ENCODE data around the gene HARS1. TPM values are rescaled to one million over a fixed set of nuclear protein-coding genes. Genes with fewer than 3 reads are reported as not detected.
A peak's percentile ranks its signal among the peaks of the same experiment; 100 is the strongest.

Gene HARS1
- total and polyA plus RNA-seq, 10 of the 15 experiments (the other 5 are each of a cell fraction or from before 2014, with no cell fraction given): 12.0 to 93.8 (median 76.9) TPM

DNA sequence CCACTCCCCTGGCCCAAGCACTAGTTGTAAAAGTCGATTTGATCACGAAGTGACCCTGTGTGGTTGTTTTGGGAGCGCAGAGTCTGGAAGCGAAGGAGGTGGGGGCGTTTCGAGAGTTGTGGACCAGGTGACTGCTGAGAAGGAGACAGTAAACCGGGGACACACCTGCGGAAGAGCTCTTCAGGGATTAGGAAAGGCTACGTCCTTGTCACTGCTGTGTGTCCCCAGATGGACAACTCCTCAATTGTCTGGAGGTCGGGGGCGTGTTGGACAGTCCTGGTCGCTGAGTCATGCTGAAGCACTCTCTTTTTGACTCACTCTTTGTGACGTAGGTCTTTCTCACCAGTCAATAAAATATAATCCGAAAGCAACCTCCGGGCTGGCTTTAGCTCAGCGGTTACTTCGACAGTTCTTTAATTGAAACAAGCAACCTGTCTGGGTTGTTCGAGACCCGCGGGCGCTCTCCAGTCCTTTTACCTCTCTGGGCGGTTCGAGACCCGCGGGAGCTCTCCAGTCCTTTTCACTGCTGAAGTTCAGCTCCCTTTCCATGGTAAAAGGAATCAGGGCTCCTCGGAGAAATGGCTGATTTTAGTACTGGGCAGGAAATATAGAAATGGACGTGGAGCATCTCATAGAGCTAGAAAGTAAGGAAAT is 19.9 kb upstream of the HARS1 start (continued):
- TF ChIP-seq SREBF2 (IDR thresholded peaks at IDR 0.05; ENCODE audit: low read length) (peak; percentile 100), SIN3A (IDR thresholded peaks at IDR 0.05; ENCODE audit: low read depth, low read length) (peak; percentile 84), ZNF274 (IDR thresholded peaks at IDR 0.05; ENCODE audit: insufficient read depth, insufficient read length) (no peak), TAF1 (IDR thresholded peaks at IDR 0.05; ENCODE audit: borderline replicate concordance, low read depth, low read length) (no peak), CHD1 (IDR thresholded peaks at IDR 0.05; ENCODE audit: low read depth, low read length) (no peak), KAT2A (conservative IDR thresholded peaks at IDR 0.05; ENCODE audit: control insufficient read depth, low read depth, low read length) (no peak), CREB1 (IDR thresholded peaks at IDR 0.05; ENCODE audit: low read depth) (peak; percentile 97), MTA2 (IDR thresholded peaks at IDR 0.05; ENCODE audit: low read depth) (peak; percentile 75), FOXM1 (IDR thresholded peaks at IDR 0.05; ENCODE audit: low read depth, low read length) (no peak), ZZZ3 (IDR thresholded peaks at IDR 0.05; ENCODE audit: control insufficient read depth, insufficient read length, low read depth) (no peak), TCF7 (IDR thresholded peaks at IDR 0.05; ENCODE audit: borderline replicate concordance) (peak; percentile 73; the same call in 1 of the 2 replicates), BMI1 (IDR thresholded peaks at IDR 0.05; ENCODE audit: borderline replicate concordance) (no peak), ZBED1 (IDR thresholded peaks at IDR 0.05; ENCODE audit: borderline replicate concordance) (peak; percentile 54; the same call in 1 of the 2 replicates), EP300 (IDR thresholded peaks at IDR 0.05; ENCODE audit: borderline replicate concordance in 1 of 2, control insufficient read depth in 1 of 2, low read depth in 2 of 2, low read length in 2 of 2) (peak; percentile 78 to 85; a peak in 3 of 4 replicates), SP1 (IDR thresholded peaks at IDR 0.05; ENCODE audit: low read depth, low read length) (no peak), RAD51 (IDR thresholded peaks at IDR 0.05) (peak; percentile 47; the same call in 1 of the 2 replicates), TCF3 (IDR thresholded peaks at IDR 0.05; ENCODE audit: borderline replicate concordance, insufficient read depth, low read depth, low read length) (no peak)
- TF ChIP-seq, protein P1, sequence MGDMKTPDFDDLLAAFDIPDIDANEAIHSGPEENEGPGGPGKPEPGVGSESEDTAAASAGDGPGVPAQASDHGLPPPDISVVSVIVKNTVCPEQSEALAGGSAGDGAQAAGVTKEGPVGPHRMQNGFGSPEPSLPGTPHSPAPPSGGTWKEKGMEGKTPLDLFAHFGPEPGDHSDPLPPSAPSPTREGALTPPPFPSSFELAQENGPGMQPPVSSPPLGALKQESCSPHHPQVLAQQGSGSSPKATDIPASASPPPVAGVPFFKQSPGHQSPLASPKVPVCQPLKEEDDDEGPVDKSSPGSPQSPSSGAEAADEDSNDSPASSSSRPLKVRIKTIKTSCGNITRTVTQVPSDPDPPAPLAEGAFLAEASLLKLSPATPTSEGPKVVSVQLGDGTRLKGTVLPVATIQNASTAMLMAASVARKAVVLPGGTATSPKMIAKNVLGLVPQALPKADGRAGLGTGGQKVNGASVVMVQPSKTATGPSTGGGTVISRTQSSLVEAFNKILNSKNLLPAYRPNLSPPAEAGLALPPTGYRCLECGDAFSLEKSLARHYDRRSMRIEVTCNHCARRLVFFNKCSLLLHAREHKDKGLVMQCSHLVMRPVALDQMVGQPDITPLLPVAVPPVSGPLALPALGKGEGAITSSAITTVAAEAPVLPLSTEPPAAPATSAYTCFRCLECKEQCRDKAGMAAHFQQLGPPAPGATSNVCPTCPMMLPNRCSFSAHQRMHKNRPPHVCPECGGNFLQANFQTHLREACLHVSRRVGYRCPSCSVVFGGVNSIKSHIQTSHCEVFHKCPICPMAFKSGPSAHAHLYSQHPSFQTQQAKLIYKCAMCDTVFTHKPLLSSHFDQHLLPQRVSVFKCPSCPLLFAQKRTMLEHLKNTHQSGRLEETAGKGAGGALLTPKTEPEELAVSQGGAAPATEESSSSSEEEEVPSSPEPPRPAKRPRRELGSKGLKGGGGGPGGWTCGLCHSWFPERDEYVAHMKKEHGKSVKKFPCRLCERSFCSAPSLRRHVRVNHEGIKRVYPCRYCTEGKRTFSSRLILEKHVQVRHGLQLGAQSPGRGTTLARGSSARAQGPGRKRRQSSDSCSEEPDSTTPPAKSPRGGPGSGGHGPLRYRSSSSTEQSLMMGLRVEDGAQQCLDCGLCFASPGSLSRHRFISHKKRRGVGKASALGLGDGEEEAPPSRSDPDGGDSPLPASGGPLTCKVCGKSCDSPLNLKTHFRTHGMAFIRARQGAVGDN (IDR thresholded peaks at IDR 0.05): peak; percentile 44; the same call in 1 of the 2 replicates
- TF ChIP-seq, protein P2, sequence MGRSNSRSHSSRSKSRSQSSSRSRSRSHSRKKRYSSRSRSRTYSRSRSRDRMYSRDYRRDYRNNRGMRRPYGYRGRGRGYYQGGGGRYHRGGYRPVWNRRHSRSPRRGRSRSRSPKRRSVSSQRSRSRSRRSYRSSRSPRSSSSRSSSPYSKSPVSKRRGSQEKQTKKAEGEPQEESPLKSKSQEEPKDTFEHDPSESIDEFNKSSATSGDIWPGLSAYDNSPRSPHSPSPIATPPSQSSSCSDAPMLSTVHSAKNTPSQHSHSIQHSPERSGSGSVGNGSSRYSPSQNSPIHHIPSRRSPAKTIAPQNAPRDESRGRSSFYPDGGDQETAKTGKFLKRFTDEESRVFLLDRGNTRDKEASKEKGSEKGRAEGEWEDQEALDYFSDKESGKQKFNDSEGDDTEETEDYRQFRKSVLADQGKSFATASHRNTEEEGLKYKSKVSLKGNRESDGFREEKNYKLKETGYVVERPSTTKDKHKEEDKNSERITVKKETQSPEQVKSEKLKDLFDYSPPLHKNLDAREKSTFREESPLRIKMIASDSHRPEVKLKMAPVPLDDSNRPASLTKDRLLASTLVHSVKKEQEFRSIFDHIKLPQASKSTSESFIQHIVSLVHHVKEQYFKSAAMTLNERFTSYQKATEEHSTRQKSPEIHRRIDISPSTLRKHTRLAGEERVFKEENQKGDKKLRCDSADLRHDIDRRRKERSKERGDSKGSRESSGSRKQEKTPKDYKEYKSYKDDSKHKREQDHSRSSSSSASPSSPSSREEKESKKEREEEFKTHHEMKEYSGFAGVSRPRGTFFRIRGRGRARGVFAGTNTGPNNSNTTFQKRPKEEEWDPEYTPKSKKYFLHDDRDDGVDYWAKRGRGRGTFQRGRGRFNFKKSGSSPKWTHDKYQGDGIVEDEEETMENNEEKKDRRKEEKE (IDR thresholded peaks at IDR 0.05): no peak
- TF ChIP-seq, protein P3, sequence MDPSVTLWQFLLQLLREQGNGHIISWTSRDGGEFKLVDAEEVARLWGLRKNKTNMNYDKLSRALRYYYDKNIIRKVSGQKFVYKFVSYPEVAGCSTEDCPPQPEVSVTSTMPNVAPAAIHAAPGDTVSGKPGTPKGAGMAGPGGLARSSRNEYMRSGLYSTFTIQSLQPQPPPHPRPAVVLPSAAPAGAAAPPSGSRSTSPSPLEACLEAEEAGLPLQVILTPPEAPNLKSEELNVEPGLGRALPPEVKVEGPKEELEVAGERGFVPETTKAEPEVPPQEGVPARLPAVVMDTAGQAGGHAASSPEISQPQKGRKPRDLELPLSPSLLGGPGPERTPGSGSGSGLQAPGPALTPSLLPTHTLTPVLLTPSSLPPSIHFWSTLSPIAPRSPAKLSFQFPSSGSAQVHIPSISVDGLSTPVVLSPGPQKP (IDR thresholded peaks at IDR 0.05; ENCODE audit: low read depth, low read length): no peak
- TF ChIP-seq, protein P4, sequence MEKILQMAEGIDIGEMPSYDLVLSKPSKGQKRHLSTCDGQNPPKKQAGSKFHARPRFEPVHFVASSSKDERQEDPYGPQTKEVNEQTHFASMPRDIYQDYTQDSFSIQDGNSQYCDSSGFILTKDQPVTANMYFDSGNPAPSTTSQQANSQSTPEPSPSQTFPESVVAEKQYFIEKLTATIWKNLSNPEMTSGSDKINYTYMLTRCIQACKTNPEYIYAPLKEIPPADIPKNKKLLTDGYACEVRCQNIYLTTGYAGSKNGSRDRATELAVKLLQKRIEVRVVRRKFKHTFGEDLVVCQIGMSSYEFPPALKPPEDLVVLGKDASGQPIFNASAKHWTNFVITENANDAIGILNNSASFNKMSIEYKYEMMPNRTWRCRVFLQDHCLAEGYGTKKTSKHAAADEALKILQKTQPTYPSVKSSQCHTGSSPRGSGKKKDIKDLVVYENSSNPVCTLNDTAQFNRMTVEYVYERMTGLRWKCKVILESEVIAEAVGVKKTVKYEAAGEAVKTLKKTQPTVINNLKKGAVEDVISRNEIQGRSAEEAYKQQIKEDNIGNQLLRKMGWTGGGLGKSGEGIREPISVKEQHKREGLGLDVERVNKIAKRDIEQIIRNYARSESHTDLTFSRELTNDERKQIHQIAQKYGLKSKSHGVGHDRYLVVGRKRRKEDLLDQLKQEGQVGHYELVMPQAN (conservative IDR thresholded peaks at IDR 0.05): peak; percentile 85

Measured in GM12878 (cell line).